ENCODE measurements around the gene VIPR2. TPM values are rescaled to one million over a fixed set of nuclear protein-coding genes. Genes with fewer than 3 reads are reported as not detected.
"Not testable (repeated sequence)": the region's sequence is repeated elsewhere in the genome, so short reads cannot be mapped to it uniquely, and the experiment has no call there.

The VIPR2 gene
- total RNA-seq, 4 donors from 2014 or later = 0.59 to 0.64 (median 0.60) TPM; not detected in 1

DNA sequence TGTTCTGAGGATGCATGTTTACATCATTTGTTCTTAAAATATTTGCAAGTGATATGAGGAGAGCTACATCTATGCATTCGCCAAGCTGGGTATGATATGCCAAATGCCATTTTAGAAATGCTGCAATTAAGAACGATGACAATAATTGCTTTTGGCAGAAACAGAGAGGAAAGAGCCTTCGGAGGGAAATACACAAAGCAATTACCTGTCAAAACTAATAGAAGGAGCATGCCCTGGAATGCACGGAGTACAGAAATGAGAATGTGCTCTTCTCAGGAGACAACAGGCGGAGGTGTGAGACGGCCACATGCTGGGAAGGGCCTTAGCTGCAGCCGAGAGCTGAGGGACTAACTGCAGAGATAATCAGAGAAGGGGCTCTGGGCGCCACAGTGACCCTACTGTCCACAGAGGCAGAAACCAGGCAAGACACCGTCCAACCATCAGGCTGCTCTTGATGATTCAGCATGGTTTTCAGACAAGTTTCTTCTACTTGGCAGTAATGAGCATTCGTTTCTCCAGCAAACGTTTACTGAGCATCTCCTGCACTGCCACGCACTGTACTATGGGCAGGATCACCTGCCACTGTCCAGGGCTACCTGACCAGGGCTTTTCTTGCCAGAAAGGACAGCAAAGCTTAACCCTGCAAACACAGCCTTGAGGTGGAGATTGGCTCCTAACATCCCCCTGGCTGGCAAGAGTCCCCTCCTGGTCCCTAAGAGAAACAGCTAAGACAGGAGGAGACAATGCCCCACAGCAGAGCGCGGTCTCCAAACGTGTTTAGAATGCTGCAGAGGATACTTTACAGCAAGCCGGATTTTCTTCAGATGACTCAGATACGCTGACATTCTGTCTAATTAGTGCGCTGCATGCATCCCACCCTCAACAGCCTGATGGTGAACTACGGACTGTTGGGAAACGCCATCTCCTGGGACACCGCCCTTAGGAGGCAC lies 18.1 kb downstream of the VIPR2 start:
- TF ChIP-seq POLR2A (IDR thresholded peaks at IDR 0.05) (no peak), POLR2AphosphoS5 (IDR thresholded peaks at IDR 0.05) (no peak), EP300 (IDR thresholded peaks at IDR 0.05) (no peak)
- TF ChIP-seq, protein P1, sequence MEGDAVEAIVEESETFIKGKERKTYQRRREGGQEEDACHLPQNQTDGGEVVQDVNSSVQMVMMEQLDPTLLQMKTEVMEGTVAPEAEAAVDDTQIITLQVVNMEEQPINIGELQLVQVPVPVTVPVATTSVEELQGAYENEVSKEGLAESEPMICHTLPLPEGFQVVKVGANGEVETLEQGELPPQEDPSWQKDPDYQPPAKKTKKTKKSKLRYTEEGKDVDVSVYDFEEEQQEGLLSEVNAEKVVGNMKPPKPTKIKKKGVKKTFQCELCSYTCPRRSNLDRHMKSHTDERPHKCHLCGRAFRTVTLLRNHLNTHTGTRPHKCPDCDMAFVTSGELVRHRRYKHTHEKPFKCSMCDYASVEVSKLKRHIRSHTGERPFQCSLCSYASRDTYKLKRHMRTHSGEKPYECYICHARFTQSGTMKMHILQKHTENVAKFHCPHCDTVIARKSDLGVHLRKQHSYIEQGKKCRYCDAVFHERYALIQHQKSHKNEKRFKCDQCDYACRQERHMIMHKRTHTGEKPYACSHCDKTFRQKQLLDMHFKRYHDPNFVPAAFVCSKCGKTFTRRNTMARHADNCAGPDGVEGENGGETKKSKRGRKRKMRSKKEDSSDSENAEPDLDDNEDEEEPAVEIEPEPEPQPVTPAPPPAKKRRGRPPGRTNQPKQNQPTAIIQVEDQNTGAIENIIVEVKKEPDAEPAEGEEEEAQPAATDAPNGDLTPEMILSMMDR (IDR thresholded peaks at IDR 0.05) = no peak
- H3K27ac ChIP-seq = no peak overlapping the region
- DNase-seq (ENCODE audit: low spot score in 2 of 2) = peak in 1 of 2 donors; percentile 56
- peaks cover 30% of the 10 kb centered on the region for H3K27me3 ChIP-seq
- H3K4me3 ChIP-seq = no peak overlapping the region
- no peaks in the 10 kb centered on the region for H3K36me3 ChIP-seq
- no peaks in the 10 kb centered on the region for H3K9me3 ChIP-seq
- 57% methylated on average over 20 of the region's 21 CpGs for WGBS
- H3K4me1 ChIP-seq = no peaks in the 10 kb centered on the region

DNA sequence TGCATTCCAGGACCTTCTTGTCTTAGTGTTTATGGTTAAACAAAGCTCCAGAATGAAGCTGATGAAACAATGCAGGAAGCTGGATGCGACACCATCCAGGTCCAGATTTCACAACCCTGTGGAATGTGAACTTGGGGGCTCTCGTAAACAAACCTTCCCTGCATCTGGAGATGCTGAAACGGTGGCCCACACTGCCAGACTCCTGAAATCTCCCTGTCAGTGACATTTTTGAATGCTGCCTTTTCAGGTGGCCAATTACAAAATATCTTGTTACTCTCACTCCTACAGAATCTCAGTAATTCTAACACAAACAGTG lies 18.8 kb downstream of the VIPR2 start:
- peaks cover 34% of the 10 kb centered on the region for H3K27me3 ChIP-seq
- TF ChIP-seq POLR2A (IDR thresholded peaks at IDR 0.05) = no peak
- TF ChIP-seq, protein P1 (IDR thresholded peaks at IDR 0.05) = no peak
- no peak for TF ChIP-seq POLR2AphosphoS5 (IDR thresholded peaks at IDR 0.05)
- no peak for TF ChIP-seq EP300 (IDR thresholded peaks at IDR 0.05)
- 68% methylated on average over 3 of the region's 3 CpGs for WGBS
- H3K36me3 ChIP-seq = no peaks in the 10 kb centered on the region
- DNase-seq (ENCODE audit: low spot score in 2 of 2) = peak in 1 of 2 donors; percentile 32
- no peak overlapping the region for H3K27ac ChIP-seq
- H3K4me3 ChIP-seq = no peak overlapping the region
- H3K9me3 ChIP-seq = no peaks in the 10 kb centered on the region
- H3K4me1 ChIP-seq = no peaks in the 10 kb centered on the region

DNA sequence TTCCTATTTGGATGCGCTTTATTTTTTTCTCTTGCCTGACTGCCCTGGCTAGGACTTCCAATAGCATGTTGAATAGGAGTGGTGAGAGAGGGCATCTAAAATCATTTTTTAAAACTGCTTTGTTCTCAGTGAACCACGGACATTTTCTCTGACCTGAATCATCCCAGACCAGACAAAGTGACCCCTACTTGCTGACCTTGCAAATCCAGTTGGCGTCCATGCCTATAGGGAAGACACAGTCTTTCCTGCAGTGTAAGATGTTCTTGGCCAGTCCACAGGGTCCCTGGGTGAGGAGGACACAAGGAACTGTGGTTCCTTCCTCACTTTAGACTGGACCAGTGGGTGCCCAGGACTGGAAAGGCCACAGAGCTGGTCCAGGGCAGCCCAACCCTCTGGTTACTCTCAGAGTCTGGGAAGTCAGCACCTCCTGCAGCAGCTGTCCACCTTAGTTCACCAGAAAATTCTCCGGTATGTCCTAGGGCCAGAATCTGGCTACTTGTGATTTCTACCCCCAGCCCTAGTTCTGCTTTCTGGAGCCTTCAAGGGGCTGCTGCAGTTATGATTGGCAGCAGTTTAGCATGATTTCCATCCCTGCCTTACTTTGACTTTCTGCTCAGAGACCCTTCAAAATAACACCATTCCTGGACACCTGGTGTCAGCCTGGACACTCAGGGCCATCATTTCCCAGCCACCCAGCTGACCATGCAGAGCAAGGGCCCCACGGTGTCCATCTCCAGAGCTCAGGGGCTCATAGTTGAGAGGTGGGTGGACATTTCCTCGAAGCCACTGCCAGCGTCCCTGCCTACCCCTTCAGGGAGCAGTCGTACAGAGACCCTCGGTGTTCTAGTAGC lies 19.3 kb downstream of the VIPR2 start:
- Histone ChIP-seq H3K4me3 (no peak overlapping the region), H3K36me3 (no peaks in the 10 kb centered on the region), H3K27me3 (peaks cover 40% of the 10 kb centered on the region), H3K4me1 (no peaks in the 10 kb centered on the region), H3K9me3 (no peaks in the 10 kb centered on the region), H3K27ac (no peak overlapping the region)
- WGBS = 74% methylated on average over 9 of the region's 9 CpGs
- DNase-seq (ENCODE audit: low spot score in 2 of 2) = peak in 1 of 2 donors; percentile 53
- no peak for TF ChIP-seq EP300 (IDR thresholded peaks at IDR 0.05)

DNA sequence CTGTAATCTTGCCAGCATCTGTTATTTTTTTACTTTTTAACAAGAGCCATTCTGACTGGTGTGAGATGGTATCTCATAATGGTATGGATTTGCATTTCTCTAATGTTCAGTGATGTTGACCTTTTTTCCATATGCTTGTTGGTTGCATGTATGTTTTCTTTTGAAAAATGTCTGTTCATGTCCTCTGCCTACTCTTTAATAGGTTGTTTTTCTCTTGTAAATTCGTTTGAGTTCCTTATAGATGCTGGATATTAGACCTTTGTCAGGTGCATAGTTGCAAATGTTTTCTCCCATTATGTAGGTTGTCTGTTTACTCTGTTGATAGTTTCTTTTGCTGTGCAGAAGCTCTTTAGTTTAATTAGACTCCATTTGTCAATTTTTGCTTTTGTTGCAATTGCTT lies 20.9 kb downstream of the VIPR2 start:
- peaks cover 40% of the 10 kb centered on the region for H3K27me3 ChIP-seq
- H3K27ac ChIP-seq; DNase-seq (ENCODE audit: low spot score in 2 of 2); H3K9me3 ChIP-seq; H3K4me1 ChIP-seq; H3K36me3 ChIP-seq; H3K4me3 ChIP-seq: not testable (repeated sequence)
- 51% methylated on average over 1 of the region's 1 CpG for WGBS

DNA sequence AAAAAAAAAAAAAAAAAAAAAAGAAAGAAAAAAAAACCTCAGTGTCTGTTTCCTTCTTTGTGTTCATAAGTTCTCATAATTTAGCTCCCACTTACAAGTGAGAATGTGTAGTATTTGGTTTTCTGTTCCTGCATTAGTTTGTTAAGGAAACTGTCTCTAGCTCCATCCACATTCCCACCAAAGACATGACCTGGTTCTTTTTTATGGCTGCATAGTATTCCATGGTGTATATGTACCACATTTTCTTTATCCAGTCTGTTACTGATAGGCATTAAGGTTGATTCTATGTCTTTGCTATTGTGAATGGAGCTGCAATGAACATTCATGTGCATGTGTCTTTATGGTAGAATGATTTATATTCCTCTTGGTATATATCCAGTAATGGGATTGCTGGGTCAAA lies 21.4 kb downstream of the VIPR2 start:
- H3K4me1 ChIP-seq; DNase-seq (ENCODE audit: low spot score in 2 of 2); H3K4me3 ChIP-seq; H3K36me3 ChIP-seq; H3K27ac ChIP-seq; H3K9me3 ChIP-seq: not testable (repeated sequence)
- H3K27me3 ChIP-seq = peaks cover 35% of the 10 kb centered on the region

DNA sequence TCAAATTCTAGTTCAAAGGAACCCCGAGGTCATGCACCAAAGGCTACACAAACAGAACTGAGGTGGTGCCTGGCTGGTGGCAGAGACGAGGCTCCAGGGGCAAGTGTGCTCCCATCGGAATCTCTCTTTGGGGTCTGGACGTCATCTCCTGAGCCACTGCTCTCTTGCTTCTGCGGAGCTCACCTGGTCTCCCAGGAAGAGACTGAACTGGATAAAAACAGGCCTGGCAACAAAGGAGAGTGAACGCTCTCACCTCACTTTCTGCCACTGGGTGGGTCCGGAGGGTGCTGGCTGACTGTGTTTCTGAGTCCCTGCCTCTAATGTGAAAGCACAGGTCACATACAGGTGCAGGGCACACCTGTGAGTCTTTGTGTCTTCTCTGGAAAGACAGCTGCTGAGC lies 22.4 kb downstream of the VIPR2 start:
- WGBS = 91% methylated on average over 4 of the region's 7 CpGs
- DNase-seq (ENCODE audit: low spot score in 2 of 2) = peak in 1 of 2 donors; percentile 16
- H3K27me3 ChIP-seq = peaks cover 25% of the 10 kb centered on the region
- no peaks in the 10 kb centered on the region for H3K9me3 ChIP-seq
- no peaks in the 10 kb centered on the region for H3K4me1 ChIP-seq
- H3K4me3 ChIP-seq = no peak overlapping the region
- no peaks in the 10 kb centered on the region for H3K36me3 ChIP-seq
- no peak overlapping the region for H3K27ac ChIP-seq
- TF ChIP-seq POLR2A (IDR thresholded peaks at IDR 0.05) = no peak
- TF ChIP-seq EP300 (IDR thresholded peaks at IDR 0.05) = no peak
- TF ChIP-seq, protein P1 (IDR thresholded peaks at IDR 0.05) = no peak
- no peak for TF ChIP-seq POLR2AphosphoS5 (IDR thresholded peaks at IDR 0.05)

Measured in suprapubic skin (tissue), 4 donors.